Osteoblast (primary cell): ENCODE results near the gene PPP1R9A. TPM values are rescaled to one million over a fixed set of nuclear protein-coding genes. Genes with fewer than 3 reads are reported as not detected.

Experiments
- DNase-seq: peaks from one replicate; pipeline ENCODE4 v3.0.0; 2011; ENCODE audit warnings: low spot score, mixed read lengths; ENCODE audit not compliant: insufficient read length; ENCODE audit errors: missing footprints
- H2AFZ ChIP-seq: 2 replicates; pipeline ENCODE4 v1.6.0; 2011; ENCODE audit warnings: mild to moderate bottlenecking, low read length
- H3K27ac ChIP-seq: 2 replicates; pipeline ENCODE4 v1.5.1; 2011; ENCODE audit warnings: mild to moderate bottlenecking, low read depth, low read length, moderate library complexity
- H3K27me3 ChIP-seq: 2 replicates; pipeline ENCODE4 v1.6.0; 2012; ENCODE audit warnings: mild to moderate bottlenecking, control low read depth, inconsistent platforms, low read length, moderate library complexity; ENCODE audit not compliant: insufficient read depth
- H3K36me3 ChIP-seq: 2 replicates; pipeline ENCODE4 v1.5.1; 2011; ENCODE audit warnings: mild to moderate bottlenecking, low read length, control low read depth, moderate library complexity; ENCODE audit not compliant: insufficient read depth
- H3K4me1 ChIP-seq: 2 replicates; pipeline ENCODE4 v1.5.1; 2011; ENCODE audit warnings: mild to moderate bottlenecking, low read length, control low read depth, moderate library complexity; ENCODE audit not compliant: insufficient read depth
- H3K4me2 ChIP-seq: 2 replicates; pipeline ENCODE4 v1.6.0; 2011; ENCODE audit warnings: mild to moderate bottlenecking, low read length; ENCODE audit not compliant: insufficient read depth
- H3K4me3 ChIP-seq: fragments of 200-600 bp; sonication (generic); 3 replicates; pipeline ENCODE4 v1.5.1; 2012; ENCODE audit warnings: mild to moderate bottlenecking, low read length, inconsistent platforms; ENCODE audit not compliant: insufficient read depth
- H3K79me2 ChIP-seq: 2 replicates; pipeline ENCODE4 v1.6.0; 2012; ENCODE audit warnings: mild to moderate bottlenecking, low read length, control low read depth, inconsistent platforms; ENCODE audit not compliant: insufficient read depth
- H3K9me3 ChIP-seq: 2 replicates; pipeline ENCODE4 v1.5.1; 2011; ENCODE audit warnings: low read depth, low read length, control low read depth
- H4K20me1 ChIP-seq: 2 replicates; pipeline ENCODE4 v1.6.0; 2012; ENCODE audit warnings: mild to moderate bottlenecking, low read length, control low read depth; ENCODE audit not compliant: insufficient read depth
- CTCF ChIP-seq: IDR thresholded peaks from 2 replicates; pipeline ENCODE4 v1.5.1; 2011; ENCODE audit warnings: mild to moderate bottlenecking, low read depth, low read length, moderate library complexity; ENCODE audit errors: extremely low read depth
- total RNA-seq: library from RNA; depleted of rRNA; stranded (reverse); fragments of >200 nt; gene quantifications from 2 replicates; pipeline ENCODE4 v1.2.3, GENCODE V29; 2012

The PPP1R9A gene
- total RNA-seq, 1 donor, result under 0.01 TPM

- H4K20me1 ChIP-seq, result no peaks in the 10 kb centered on the region
- no peak for DNase-seq
- H3K4me3 ChIP-seq, result no peak overlapping the region
- H3K27ac ChIP-seq, result no peak overlapping the region
- H3K36me3 ChIP-seq, result no peaks in the 10 kb centered on the region
- peak overlapping the region; percentile 49 for H3K4me2 ChIP-seq
- H3K9me3 ChIP-seq, result no peaks in the 10 kb centered on the region
- no peak overlapping the region for H2AFZ ChIP-seq
- no peak for TF ChIP-seq CTCF
- H3K27me3 ChIP-seq, result no peaks in the 10 kb centered on the region
- no peaks in the 10 kb centered on the region for H3K79me2 ChIP-seq
- peaks cover 21% of the 10 kb centered on the region for H3K4me1 ChIP-seq
Measured at GRCh38 chr7:95335093-95335492, 427.7 kb downstream of the PPP1R9A start.

- peaks cover 19% of the 10 kb centered on the region for H3K4me1 ChIP-seq
- H3K9me3 ChIP-seq, result no peaks in the 10 kb centered on the region
- H3K4me3 ChIP-seq, result no peak overlapping the region
- H3K4me2 ChIP-seq, result no peak overlapping the region
- no peak overlapping the region for H3K27ac ChIP-seq
- H3K27me3 ChIP-seq, result no peaks in the 10 kb centered on the region
- no peak for TF ChIP-seq CTCF
- DNase-seq, result no peak
- no peaks in the 10 kb centered on the region for H3K36me3 ChIP-seq
- no peak overlapping the region for H2AFZ ChIP-seq
- H4K20me1 ChIP-seq, result no peaks in the 10 kb centered on the region
- no peaks in the 10 kb centered on the region for H3K79me2 ChIP-seq
Measured at GRCh38 chr7:95338832-95339231, 431.4 kb downstream of the PPP1R9A start.

GRCh38 chr7:95340491-95340890, 433.1 kb downstream of the PPP1R9A start:
- Histone ChIP-seq H2AFZ (no peak overlapping the region), H3K27me3 (no peaks in the 10 kb centered on the region), H3K27ac (no peak overlapping the region), H3K4me2 (no peak overlapping the region), H3K4me3 (no peak overlapping the region), H4K20me1 (no peaks in the 10 kb centered on the region), H3K9me3 (no peaks in the 10 kb centered on the region), H3K4me1 (peaks cover 4% of the 10 kb centered on the region), H3K79me2 (no peaks in the 10 kb centered on the region), H3K36me3 (no peaks in the 10 kb centered on the region)
- TF ChIP-seq CTCF, result no peak
- no peak for DNase-seq

- no peaks in the 10 kb centered on the region for H3K27me3 ChIP-seq
- no peak overlapping the region for H3K27ac ChIP-seq
- no peaks in the 10 kb centered on the region for H4K20me1 ChIP-seq
- no peak overlapping the region for H3K4me3 ChIP-seq
- H2AFZ ChIP-seq, result no peak overlapping the region
- TF ChIP-seq CTCF, result no peak
- DNase-seq, result no peak
- H3K36me3 ChIP-seq, result no peaks in the 10 kb centered on the region
- H3K4me1 ChIP-seq, result no peaks in the 10 kb centered on the region
- no peak overlapping the region for H3K4me2 ChIP-seq
- H3K79me2 ChIP-seq, result no peaks in the 10 kb centered on the region
- H3K9me3 ChIP-seq, result no peaks in the 10 kb centered on the region
Measured at GRCh38 chr7:95342029-95342428, 434.6 kb downstream of the PPP1R9A start.
